IMR-90 (cell line): Measurements from ENCODE around the gene ARHGEF40. TPM values are rescaled to one million over a fixed set of nuclear protein-coding genes. Genes with fewer than 3 reads are reported as not detected.

ENCODE experiments used
- ATAC-seq: fragments of 200-7000 bp; cut with Tn5 transposase; 2 replicates; pipeline ENCODE4 v1.9.1; 2020; ENCODE audit warnings: low read depth, mild to moderate bottlenecking, moderate library complexity
- BruUV-seq: library from RNA; stranded (reverse); fragments of 400-500 nt; replicated peaks from 2 replicates; lab custom pipeline; 2021; lab: Mats Ljungman, UMichigan
- CTCF ChIA-PET: fragments of 300-600 bp; formaldehyde crosslinking; extraction: SDS; loops from one replicate; lab custom pipeline; 2021; ENCODE audit warnings: antibody characterized with exemption; lab: Yijun Ruan, JAX
- POLR2A ChIA-PET: fragments of 300-600 bp; sonication (Branson Sonifier 250); formaldehyde crosslinking; loops from one replicate; lab custom pipeline; 2022; ENCODE audit warnings: antibody characterized with exemption; ENCODE audit not compliant: unreplicated experiment; lab: Charles Lee
- DNase-seq: peaks from one replicate; pipeline ENCODE4 v3.0.0; 2013
- H2AFZ ChIP-seq: replicated peaks from 2 replicates; pipeline ENCODE3; 2013; ENCODE audit warnings: low read length, mild to moderate bottlenecking; ENCODE audit not compliant: poor library complexity
- H2AK5ac ChIP-seq: 2 replicates; pipeline ENCODE4 v1.6.1; 2013; ENCODE audit warnings: low read depth, low read length, inconsistent platforms
- H2AK9ac ChIP-seq: replicated peaks from 2 replicates; pipeline ENCODE3; 2013; ENCODE audit warnings: mild to moderate bottlenecking, low read depth, low read length, moderate library complexity; ENCODE audit not compliant: poor library complexity
- H2BK120ac ChIP-seq: 2 replicates; pipeline ENCODE4 v1.6.1; 2013; ENCODE audit warnings: low read depth, low read length, inconsistent platforms
- H2BK15ac ChIP-seq: 3 replicates; pipeline ENCODE4 v1.6.1; 2013; ENCODE audit warnings: low read depth, low read length, inconsistent platforms
- H2BK20ac ChIP-seq: 2 replicates; pipeline ENCODE4 v1.6.1; 2013; ENCODE audit warnings: low read depth, mild to moderate bottlenecking, inconsistent platforms, low read length, moderate library complexity
- H2BK5ac ChIP-seq: 2 replicates; pipeline ENCODE4 v1.6.1; 2013; ENCODE audit warnings: mild to moderate bottlenecking, low read depth, low read length, inconsistent platforms; ENCODE audit not compliant: poor library complexity, severe bottlenecking
- H3K14ac ChIP-seq: replicated peaks from 2 replicates; pipeline ENCODE4 v1.6.1; 2013; ENCODE audit warnings: low read depth, low read length, inconsistent platforms
- H3K18ac ChIP-seq: 2 replicates; pipeline ENCODE4 v1.6.1; 2013; ENCODE audit warnings: low read depth, low read length, control low read depth
- H3K23ac ChIP-seq: 2 replicates; pipeline ENCODE4 v1.6.1; 2013; ENCODE audit warnings: low read depth, low read length, inconsistent platforms
- H3K27ac ChIP-seq: 2 replicates; pipeline ENCODE4 v1.5.1; 2013; ENCODE audit warnings: mild to moderate bottlenecking, control low read depth, low read length; ENCODE audit not compliant: insufficient read depth
- H3K27me3 ChIP-seq: 2 replicates; pipeline ENCODE4 v1.6.1; 2013; ENCODE audit warnings: low read length; ENCODE audit not compliant: control insufficient read depth, insufficient read depth
- H3K36me3 ChIP-seq: 2 replicates; pipeline ENCODE4 v1.6.1; 2013; ENCODE audit warnings: low read length, mixed read lengths; ENCODE audit not compliant: control insufficient read depth, insufficient read depth
- H3K4ac ChIP-seq: 2 replicates; pipeline ENCODE4 v1.6.1; 2013; ENCODE audit warnings: low read depth, low read length, inconsistent platforms
- H3K4me1 ChIP-seq: 2 replicates; pipeline ENCODE4 v1.6.1; 2013; ENCODE audit warnings: low read length, mixed read lengths; ENCODE audit not compliant: control insufficient read depth, insufficient read depth
- H3K4me2 ChIP-seq: 2 replicates; pipeline ENCODE4 v1.6.1; 2013; ENCODE audit warnings: low read depth, mild to moderate bottlenecking, control low read depth, low read length, moderate library complexity
- H3K4me3 ChIP-seq: 2 replicates; pipeline ENCODE4 v1.5.1; 2013; ENCODE audit warnings: low read depth, mild to moderate bottlenecking, control low read depth, low read length, moderate library complexity; ENCODE audit not compliant: insufficient read depth
- H3K56ac ChIP-seq: 2 replicates; pipeline ENCODE4 v1.6.1; 2013; ENCODE audit warnings: low read length, inconsistent platforms; ENCODE audit not compliant: insufficient read depth; ENCODE audit errors: extremely low read depth
- H3K79me1 ChIP-seq, 2 experiments: 2 replicates each; pipeline ENCODE4 v1.6.1; 2013; ENCODE audit warnings: low read length in 2 of 2, inconsistent platforms in 1 of 2, low read depth in 1 of 2
- H3K9ac ChIP-seq: 2 replicates; pipeline ENCODE4 v1.6.1; 2013; ENCODE audit warnings: low read depth, low read length, control low read depth
- H3K9me1 ChIP-seq: 2 replicates; pipeline ENCODE4 v1.6.1; 2013; ENCODE audit warnings: low read length, inconsistent platforms; ENCODE audit not compliant: insufficient read depth
- H3K9me3 ChIP-seq: 2 replicates; pipeline ENCODE4 v1.6.1; 2013; ENCODE audit warnings: low read length; ENCODE audit not compliant: control insufficient read depth, insufficient read depth
- H4K20me1 ChIP-seq: 2 replicates; pipeline ENCODE4 v1.6.1; 2013; ENCODE audit warnings: low read length, inconsistent platforms; ENCODE audit not compliant: insufficient read depth
- H4K5ac ChIP-seq: 2 replicates; pipeline ENCODE4 v1.6.1; 2013; ENCODE audit warnings: mild to moderate bottlenecking, low read depth, low read length, control low read depth
- H4K8ac ChIP-seq, 2 experiments: 2 replicates each; pipeline ENCODE4 v1.6.1; 2013; ENCODE audit warnings: low read depth in 2 of 2, low read length in 2 of 2, control low read depth in 1 of 2, inconsistent platforms in 1 of 2
- H4K91ac ChIP-seq: 2 replicates; pipeline ENCODE4 v1.6.1; 2013; ENCODE audit warnings: low read depth, low read length, inconsistent platforms; ENCODE audit not compliant: insufficient read depth
- BHLHE40 ChIP-seq: fragments of 150-350 bp; IDR thresholded peaks from 2 replicates; pipeline ENCODE4 v1.6.1; 2016; ENCODE audit warnings: mild to moderate bottlenecking, low read depth, low read length
- CEBPB ChIP-seq: IDR thresholded peaks from 2 replicates; pipeline ENCODE4 v1.6.1; 2012; ENCODE audit warnings: low read depth, low read length, improper control_type of control experiment
- CHD1 ChIP-seq: IDR thresholded peaks from 2 replicates; pipeline ENCODE4 v1.6.1; 2012; ENCODE audit warnings: low read depth, low read length, improper control_type of control experiment
- CTCF ChIP-seq: conservative IDR thresholded peaks from 2 replicates; pipeline ENCODE4 v1.5.1; 2012; ENCODE audit warnings: mild to moderate bottlenecking, low read depth, low read length, improper control_type of control experiment
- FOS ChIP-seq: fragments of 150-350 bp; IDR thresholded peaks from 2 replicates; pipeline ENCODE4 v1.6.1; 2016; ENCODE audit warnings: low read depth, low read length
- MAZ ChIP-seq: IDR thresholded peaks from 2 replicates; pipeline ENCODE4 v1.6.1; 2012; ENCODE audit warnings: low read depth, mild to moderate bottlenecking, low read length, improper control_type of control experiment, moderate library complexity, borderline replicate concordance
- USF2 ChIP-seq: fragments of 150-350 bp; IDR thresholded peaks from 2 replicates; pipeline ENCODE4 v1.6.1; 2017; ENCODE audit warnings: mild to moderate bottlenecking, antibody characterized with exemption, low read length, low read depth
- WGBS, 2 experiments: methylation state at CpG; one replicate each; pipeline versions ENCODE4 v1.1.5 to v1.1.7; 2013; ENCODE audit warnings: missing lambda C conversion rate in 2 of 2; ENCODE audit not compliant: insufficient read length in 1 of 2; ENCODE audit errors: extremely low coverage in 2 of 2; 5-methylcytosine and 5-hydroxymethylcytosine counted together
- dilution Hi-C: fragments of 300-500 bp; cut with HindIII; formaldehyde crosslinking; loops from one replicate; pipeline ENCODE4 v1.14.3; 2018; ENCODE audit warnings: low sequenced_read_pairs; ENCODE audit not compliant: unreplicated experiment
- in situ Hi-C: fragments of 300-500 bp; cut with MboI; formaldehyde crosslinking; loops from 3 replicates; pipeline ENCODE4 v1.14.3; 2019; ENCODE audit warnings: low sequenced_read_pairs, inconsistent platforms, mixed read lengths
- intact Hi-C: fragments of 100-400 bp; cut with micrococcal nuclease; formaldehyde crosslinking; loops from 2 replicates; pipeline ENCODE4 v1.10.0; 2022
- polyA plus RNA-seq, 3 experiments: library from polyadenylated mRNA; depleted of rRNA; stranded (reverse); fragments of >200 nt; gene quantifications; 2 replicates each; pipeline ENCODE4 v1.2.3, GENCODE V29; 2012; ENCODE audit warnings: low replicate concordance in 1 of 3
- total RNA-seq: library from RNA; depleted of rRNA; stranded (reverse); fragments of >200 nt; gene quantifications from 2 replicates; pipeline ENCODE4 v1.2.3, GENCODE V29; 2012

Gene ARHGEF40
- total and polyA plus RNA-seq, 2 of the 4 experiments (the other 2 are of a cell fraction) = 18.1 to 58.4 TPM

- WGBS, 2 experiments = 79% methylated on average over 8 of the region's 17 CpGs; no CpG with 5 or more reads in 1 of the 2 experiments
- peak overlapping the region; percentile 42; the same call in 1 of the 2 replicates for H2BK120ac ChIP-seq
- H2BK20ac ChIP-seq = peak overlapping the region; percentile 43; the same call in 1 of the 2 replicates
- in situ Hi-C loops = loop anchor here (25.0 kb wide), 2 partner anchors 623 to 748 kb away; partner anchors contain the start of genes APEX1, CCNB1IP1, OSGEP and PARP2
- peak overlapping the region; percentile 30; the same call in 1 of the 2 replicates for H2AK5ac ChIP-seq
- H2AK9ac ChIP-seq = peak overlapping the region; percentile 21
- H4K8ac ChIP-seq = 0 out of 4 replicates have a peak overlapping the region, but pooled peaks of 1 of the 2 experiments have one; percentile 52
- peaks cover 6% of the 10 kb centered on the region for H4K20me1 ChIP-seq
- peak overlapping the region; percentile 7; the same call in 1 of the 2 replicates for H3K14ac ChIP-seq
- H3K4me2 ChIP-seq = peak overlapping the region; percentile 24; the same call in 1 of the 2 replicates
- BruUV-seq = no TSS peak
- TF ChIP-seq CTCF (no peak), USF2 (peak; percentile 20; the same call in 1 of the 2 replicates), FOS (peak; percentile 58; the same call in 1 of the 2 replicates), MAZ (0 out of 2 replicates have a peak, but pooled peaks have one; percentile 23), CEBPB (peak; percentile 15; the same call in 1 of the 2 replicates), CHD1 (no peak), BHLHE40 (peak; percentile 41; the same call in 1 of the 2 replicates)
- DNase-seq (peak; percentile 91), ATAC-seq (peak; percentile 50)
- no peak overlapping the region for H4K91ac ChIP-seq
- ChIA-PET CTCF (no interaction called here), POLR2A (no interaction called here)
- H3K4ac ChIP-seq = peak overlapping the region; percentile 49; the same call in 1 of the 2 replicates
- H3K9ac ChIP-seq = no peak overlapping the region
- H3K9me1 ChIP-seq = peaks cover 7% of the 10 kb centered on the region
- H3K27me3 ChIP-seq = no peaks in the 10 kb centered on the region
- no peak overlapping the region for H3K56ac ChIP-seq
- H3K18ac ChIP-seq = peak overlapping the region; percentile 43; the same call in 1 of the 2 replicates
- H3K23ac ChIP-seq = no peak overlapping the region
- H3K36me3 ChIP-seq = peaks cover 66% of the 10 kb centered on the region
- no peak overlapping the region for H2AFZ ChIP-seq
- no peaks in the 10 kb centered on the region for H3K9me3 ChIP-seq
- H3K4me1 ChIP-seq = peaks cover 26% of the 10 kb centered on the region
- no peak overlapping the region for H3K4me3 ChIP-seq
- peak overlapping the region; percentile 8; the same call in 1 of the 2 replicates for H3K27ac ChIP-seq
- H3K79me1 ChIP-seq = peaks cover 3 to 17% of the 10 kb centered on the region in 2 experiments; a peak in 2 of 4 replicates
- H4K5ac ChIP-seq = no peak overlapping the region; the same call in 1 of the 2 replicates
- 0 out of 3 replicates have a peak overlapping the region, but pooled peaks have one; percentile 2 for H2BK15ac ChIP-seq
- dilution Hi-C loops = no loop called here
- H2BK5ac ChIP-seq = peak overlapping the region; percentile 55
- intact Hi-C loops = loop anchor here (1.0 kb wide), 1 partner anchor 14 kb away; no protein-coding TSS in a partner anchor
Observed at GRCh38 chr14:21084998-21085853, 15.1 kb downstream of the ARHGEF40 start.
